GM10248 (cell line): ENCODE results near the gene NFE2L2.
"Not testable (repeated sequence)": the region's sequence is repeated elsewhere in the genome, so short reads cannot be mapped to it uniquely, and the experiment has no call there.

Experiments
- CTCF ChIA-PET: fragments of 300-600 bp; sonication (Branson Sonifier 250); formaldehyde crosslinking; extraction: SDS; loops from one replicate; lab custom pipeline; 2021; ENCODE audit warnings: antibody characterized with exemption; lab: Yijun Ruan, JAX
- POLR2A ChIA-PET: fragments of 350-650 bp; sonication (Branson Sonifier 250); formaldehyde crosslinking; extraction: SDS; loops from one replicate; lab custom pipeline; 2020; ENCODE audit warnings: antibody characterized with exemption; lab: Yijun Ruan, JAX
- DNase-seq: peaks from one replicate; pipeline ENCODE4 v3.0.0; 2012; ENCODE audit errors: extremely low spot score
- TF ChIP-seq, protein P1 (sequence below): IDR thresholded peaks from 2 replicates; pipeline ENCODE4 v1.5.1; 2012; ENCODE audit warnings: mild to moderate bottlenecking, low read depth; ENCODE audit errors: extremely low read depth, missing control alignments, control extremely low read depth

The NFE2L2 gene

DNA sequence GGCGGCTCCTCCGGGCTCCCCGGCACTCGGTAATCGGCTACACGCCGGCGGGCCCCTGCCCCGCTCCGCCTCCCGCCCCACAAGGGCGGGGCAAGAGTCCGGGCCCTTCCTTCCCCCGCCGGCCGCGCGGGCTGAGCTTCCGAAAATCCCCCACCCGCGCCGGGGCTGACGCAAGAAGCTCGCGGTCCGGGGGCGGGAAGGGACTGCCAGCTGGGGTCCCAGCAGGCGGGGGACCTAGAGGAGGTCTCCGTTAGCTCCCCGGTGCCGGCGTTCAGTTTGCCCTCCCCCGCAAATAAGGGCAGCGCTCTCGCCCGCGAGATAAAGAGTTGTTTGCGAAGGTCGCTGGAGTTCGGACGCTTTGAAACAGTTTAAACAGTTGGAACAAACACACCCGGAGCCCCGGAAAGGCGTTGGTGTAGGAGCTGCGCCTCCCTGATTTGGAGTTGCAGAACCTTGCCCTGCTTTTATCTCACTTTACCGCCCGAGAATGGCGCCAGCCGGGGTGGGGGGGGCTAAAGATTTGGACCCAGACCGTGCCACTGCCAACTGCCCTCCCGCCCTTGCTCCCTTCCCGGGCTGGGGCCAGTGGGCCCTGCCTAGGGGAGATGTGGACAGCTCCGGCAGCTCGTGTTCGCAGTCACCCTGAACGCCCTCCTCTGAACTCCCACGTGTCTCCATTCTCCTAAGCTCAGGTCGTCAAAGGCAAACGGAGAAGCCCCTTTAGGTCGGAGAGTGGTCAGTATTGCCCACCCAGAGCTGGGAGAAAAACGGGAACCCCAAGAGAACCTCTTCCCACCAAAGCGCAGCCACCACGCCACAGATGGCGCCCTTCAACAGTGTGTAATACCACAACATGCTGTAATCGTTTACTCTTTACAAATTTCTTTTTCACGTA, at the start of gene NFE2L2:
NFE2L2 (minus strand) TSS at position 35 of the 895 bp plus-strand sequence. CDS start 151 bp downstream, outside the sequence.
- TF ChIP-seq, protein P1, sequence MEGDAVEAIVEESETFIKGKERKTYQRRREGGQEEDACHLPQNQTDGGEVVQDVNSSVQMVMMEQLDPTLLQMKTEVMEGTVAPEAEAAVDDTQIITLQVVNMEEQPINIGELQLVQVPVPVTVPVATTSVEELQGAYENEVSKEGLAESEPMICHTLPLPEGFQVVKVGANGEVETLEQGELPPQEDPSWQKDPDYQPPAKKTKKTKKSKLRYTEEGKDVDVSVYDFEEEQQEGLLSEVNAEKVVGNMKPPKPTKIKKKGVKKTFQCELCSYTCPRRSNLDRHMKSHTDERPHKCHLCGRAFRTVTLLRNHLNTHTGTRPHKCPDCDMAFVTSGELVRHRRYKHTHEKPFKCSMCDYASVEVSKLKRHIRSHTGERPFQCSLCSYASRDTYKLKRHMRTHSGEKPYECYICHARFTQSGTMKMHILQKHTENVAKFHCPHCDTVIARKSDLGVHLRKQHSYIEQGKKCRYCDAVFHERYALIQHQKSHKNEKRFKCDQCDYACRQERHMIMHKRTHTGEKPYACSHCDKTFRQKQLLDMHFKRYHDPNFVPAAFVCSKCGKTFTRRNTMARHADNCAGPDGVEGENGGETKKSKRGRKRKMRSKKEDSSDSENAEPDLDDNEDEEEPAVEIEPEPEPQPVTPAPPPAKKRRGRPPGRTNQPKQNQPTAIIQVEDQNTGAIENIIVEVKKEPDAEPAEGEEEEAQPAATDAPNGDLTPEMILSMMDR = peak; percentile 44
- peak; percentile 95 for DNase-seq
- ChIA-PET POLR2A (interaction anchor here (0.6 to 1.9 kb wide), 13 partner anchors 10 to 509 kb away, joined by 3 to 9 read pairs (median 4); partner anchors contain the start of gene HNRNPA3), CTCF (interaction anchor here (0.7 to 8.2 kb wide), 37 partner anchors 9 to 453 kb away, joined by 3 to 53 read pairs (median 4); partner anchors contain the start of genes AGPS and HNRNPA3)

GRCh38 chr2:177314194-177314593, 49.7 kb upstream of the NFE2L2 start:
- TF ChIP-seq, protein P1 = no peak
- ChIA-PET POLR2A (no interaction called here), CTCF (interaction anchor here (1.1 to 3.3 kb wide), 10 partner anchors 9 to 411 kb away, joined by 3 to 15 read pairs (median 6); partner anchors contain the start of gene NFE2L2)
- DNase-seq = no peak

DNA sequence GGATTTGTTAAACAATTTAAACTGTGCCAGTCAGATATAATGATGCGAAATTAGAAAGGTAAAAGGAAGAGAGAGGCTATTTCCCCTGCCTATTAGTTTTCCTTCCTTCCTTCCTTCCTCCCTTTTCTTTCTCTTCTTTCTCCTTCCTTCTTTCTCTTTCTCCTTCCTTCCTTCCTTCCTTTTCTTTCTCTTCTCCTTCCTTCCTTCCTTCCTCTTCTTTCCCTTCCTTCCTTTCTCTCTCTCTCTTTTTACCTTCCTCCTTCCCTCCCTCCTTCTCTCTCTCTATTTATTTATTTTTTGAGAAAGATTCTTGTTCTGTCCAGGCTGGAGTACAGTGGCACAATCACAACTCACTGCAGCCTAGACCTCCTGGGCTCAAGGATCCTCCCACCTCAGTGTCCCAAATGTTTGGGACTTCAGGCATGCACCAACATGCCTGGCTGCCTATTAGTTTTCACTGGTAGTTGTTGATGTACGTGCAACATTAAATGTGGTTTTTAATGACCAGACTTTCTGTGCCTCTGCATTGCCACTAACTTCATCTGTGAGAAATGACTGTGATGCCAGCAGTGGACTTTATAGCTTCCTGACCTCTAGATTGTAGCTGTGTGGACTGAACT, 48.7 kb upstream of the NFE2L2 start:
- no peak for DNase-seq
- POLR2A ChIA-PET = no interaction called here
- TF ChIP-seq, protein P1 = no peak
- CTCF ChIA-PET = interaction anchor here (0.7 to 3.3 kb wide), 7 partner anchors 17 to 165 kb away, joined by 3 to 15 read pairs (median 6); partner anchors contain the start of gene NFE2L2

GRCh38 chr2:177312562-177312961, 48.0 kb upstream of the NFE2L2 start:
- no peak for DNase-seq
- TF ChIP-seq, protein P1 = no peak
- POLR2A ChIA-PET = no interaction called here
- CTCF ChIA-PET = interaction anchor here (0.7 kb wide), 1 partner anchor 49 kb away, joined by 3 read pairs; no protein-coding TSS in a partner anchor

- POLR2A ChIA-PET = interaction anchor here (0.6 kb wide), 1 partner anchor 374 kb away, joined by 4 read pairs; no protein-coding TSS in a partner anchor
- DNase-seq = not testable (repeated sequence)
- CTCF ChIA-PET = interaction anchor here (0.7 to 1.5 kb wide), 3 partner anchors 14 to 145 kb away, joined by 3 to 5 read pairs (median 4); no protein-coding TSS in a partner anchor
Observed at GRCh38 chr2:177309672-177310309, 45.3 kb upstream of the NFE2L2 start.

DNA sequence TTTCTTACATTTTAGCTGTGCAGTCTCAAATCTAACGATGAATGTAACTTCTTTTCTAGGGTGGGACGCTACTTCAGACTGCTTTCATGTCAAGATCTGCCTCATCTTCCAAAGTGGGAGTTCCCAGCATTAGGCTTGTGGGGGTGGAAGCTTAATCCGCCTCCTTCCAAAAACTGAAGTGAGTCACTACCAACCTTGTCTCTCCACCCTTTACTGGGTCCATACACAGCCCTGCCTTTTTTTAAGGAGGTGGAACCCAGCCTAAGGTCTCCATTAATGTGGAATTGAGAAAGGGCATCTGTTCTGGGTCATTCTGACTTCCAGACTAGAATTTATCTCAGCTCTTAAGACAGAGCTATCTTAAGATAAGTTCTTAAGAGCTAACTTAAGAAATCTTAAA, 42.0 kb upstream of the NFE2L2 start:
- TF ChIP-seq, protein P1 = no peak
- CTCF ChIA-PET = interaction anchor here (1.1 to 2.4 kb wide), 6 partner anchors 11 to 141 kb away, joined by 3 to 9 read pairs (median 4); no protein-coding TSS in a partner anchor
- DNase-seq = no peak
- POLR2A ChIA-PET = no interaction called here
